ENCODE data around the gene CTBP1. TPM values are rescaled to one million over a fixed set of nuclear protein-coding genes. Genes with fewer than 3 reads are reported as not detected.

Gene CTBP1
- total and polyA plus RNA-seq, 9 of the 15 experiments (the other 6 are each of a cell fraction or from before 2014, with no cell fraction given) = 14.5 to 162 (median 68.2) TPM

DNA sequence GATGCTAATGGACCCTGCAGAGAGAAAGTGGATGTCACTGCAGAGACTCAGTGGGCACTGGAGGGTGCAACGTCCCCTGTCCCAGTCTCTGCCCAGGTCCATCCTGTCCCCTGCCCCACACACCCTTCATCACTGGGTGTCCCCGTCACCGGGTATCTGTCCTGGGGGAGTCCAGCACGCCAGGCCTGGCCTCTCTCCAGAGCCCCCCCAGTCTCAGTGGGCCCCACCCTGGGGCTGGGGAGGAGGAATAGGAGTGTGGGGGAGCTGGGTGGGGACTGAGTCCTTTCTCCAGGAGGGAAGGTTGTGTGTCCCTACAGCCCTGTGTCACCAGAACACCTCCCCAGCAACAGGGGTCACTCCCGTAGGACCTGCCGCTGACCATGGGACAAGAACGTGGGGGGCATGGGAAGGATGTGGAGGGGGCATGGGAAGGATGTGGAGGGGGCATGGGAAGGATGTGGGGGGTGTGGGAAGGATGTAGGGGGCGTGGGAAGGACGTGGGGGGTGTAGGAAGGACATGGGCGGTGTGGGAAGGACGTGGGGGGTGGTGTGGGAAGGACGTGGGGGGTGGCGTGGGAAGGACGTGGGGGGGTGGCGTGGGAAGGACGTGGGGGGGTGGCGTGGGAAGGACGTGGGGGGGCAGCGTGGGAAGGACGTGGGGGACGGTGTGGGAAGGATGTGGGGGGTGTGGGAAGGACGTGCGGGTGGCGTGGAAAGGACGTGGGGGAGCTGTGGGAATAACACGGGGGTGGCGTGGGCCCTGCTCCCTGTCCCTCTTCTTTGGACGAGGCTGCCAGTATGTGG lies 55.5 kb downstream of the CTBP1 start (continued):
- TF ChIP-seq FOXK2 (conservative IDR thresholded peaks at IDR 0.05 in 1 of 2, IDR thresholded peaks at IDR 0.05 in 1 of 2; ENCODE audit: low read depth in 2 of 2) = no peak
- TF ChIP-seq SRSF7 (optimal IDR thresholded peaks at IDR 0.05; ENCODE audit: low read depth, low read length) = no peak
- no peak for TF ChIP-seq POLR2G (IDR thresholded peaks at IDR 0.05; ENCODE audit: low read depth, low read length)
- TF ChIP-seq EHMT2 (IDR thresholded peaks at IDR 0.05) = no peak
- TF ChIP-seq CHD2 (IDR thresholded peaks at IDR 0.05; ENCODE audit: low read depth, low read length) = no peak
- TF ChIP-seq ZNF764 (CRISPR knock-in tag; IDR thresholded peaks at IDR 0.05; ENCODE audit: low read depth) = no peak
- TF ChIP-seq TEAD2 (tag; IDR thresholded peaks at IDR 0.05) = no peak
- TF ChIP-seq NCOA6 (IDR thresholded peaks at IDR 0.05) = no peak

DNA sequence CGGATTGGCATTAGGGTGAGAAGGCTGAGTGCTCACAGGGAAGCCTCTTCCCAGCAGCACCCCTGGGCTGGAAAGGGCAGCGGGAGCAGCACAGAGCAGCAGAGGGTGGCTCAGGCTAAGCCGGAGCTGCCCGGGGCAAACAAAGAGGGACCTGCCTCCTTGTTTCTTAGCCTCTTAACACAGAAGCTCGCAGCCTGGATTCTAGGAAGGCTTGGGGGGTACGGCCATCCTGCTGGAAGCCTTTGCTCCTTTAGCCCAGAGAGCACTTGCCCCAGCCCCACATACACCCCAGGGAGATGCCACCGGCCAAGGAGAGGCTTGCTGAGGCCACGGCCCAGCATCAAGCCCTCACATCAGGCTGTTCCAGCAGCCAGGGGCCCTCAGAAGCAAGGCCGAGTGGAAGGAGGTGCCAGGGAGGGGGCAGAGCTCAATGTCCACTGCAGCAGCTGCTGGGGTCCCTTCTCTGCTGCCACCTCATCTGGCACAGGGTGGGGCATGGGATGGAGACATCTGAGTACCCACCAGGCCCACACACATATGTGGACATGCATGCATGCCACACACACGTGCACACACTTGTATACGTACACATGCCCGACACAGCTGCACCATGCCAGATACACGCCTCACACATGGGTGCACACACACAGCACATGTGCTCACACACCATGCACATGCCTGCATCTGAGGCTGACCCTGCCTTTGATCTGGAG lies 56.3 kb downstream of the CTBP1 start:
- ATAC-seq = no peak; the same call in 2 of the 3 replicates
- TF ChIP-seq, protein P1, sequence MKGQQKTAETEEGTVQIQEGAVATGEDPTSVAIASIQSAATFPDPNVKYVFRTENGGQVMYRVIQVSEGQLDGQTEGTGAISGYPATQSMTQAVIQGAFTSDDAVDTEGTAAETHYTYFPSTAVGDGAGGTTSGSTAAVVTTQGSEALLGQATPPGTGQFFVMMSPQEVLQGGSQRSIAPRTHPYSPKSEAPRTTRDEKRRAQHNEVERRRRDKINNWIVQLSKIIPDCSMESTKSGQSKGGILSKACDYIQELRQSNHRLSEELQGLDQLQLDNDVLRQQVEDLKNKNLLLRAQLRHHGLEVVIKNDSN (CRISPR knock-in tag; IDR thresholded peaks at IDR 0.05) = no peak
- TF ChIP-seq NR4A1 (CRISPR knock-in tag; IDR thresholded peaks at IDR 0.05) = no peak
- TF ChIP-seq NR4A1 (tag; IDR thresholded peaks at IDR 0.05) = no peak
- TF ChIP-seq XRCC4 (IDR thresholded peaks at IDR 0.05; ENCODE audit: extremely low read depth, insufficient read depth, insufficient read length) = no peak
- TF ChIP-seq PTRF (tag; IDR thresholded peaks at IDR 0.05) = no peak
- TF ChIP-seq CHCHD3 (CRISPR knock-in tag; IDR thresholded peaks at IDR 0.05) = no peak
- TF ChIP-seq U2AF1 (optimal IDR thresholded peaks at IDR 0.05; ENCODE audit: low read depth, low read length) = no peak
- TF ChIP-seq, protein P2, sequence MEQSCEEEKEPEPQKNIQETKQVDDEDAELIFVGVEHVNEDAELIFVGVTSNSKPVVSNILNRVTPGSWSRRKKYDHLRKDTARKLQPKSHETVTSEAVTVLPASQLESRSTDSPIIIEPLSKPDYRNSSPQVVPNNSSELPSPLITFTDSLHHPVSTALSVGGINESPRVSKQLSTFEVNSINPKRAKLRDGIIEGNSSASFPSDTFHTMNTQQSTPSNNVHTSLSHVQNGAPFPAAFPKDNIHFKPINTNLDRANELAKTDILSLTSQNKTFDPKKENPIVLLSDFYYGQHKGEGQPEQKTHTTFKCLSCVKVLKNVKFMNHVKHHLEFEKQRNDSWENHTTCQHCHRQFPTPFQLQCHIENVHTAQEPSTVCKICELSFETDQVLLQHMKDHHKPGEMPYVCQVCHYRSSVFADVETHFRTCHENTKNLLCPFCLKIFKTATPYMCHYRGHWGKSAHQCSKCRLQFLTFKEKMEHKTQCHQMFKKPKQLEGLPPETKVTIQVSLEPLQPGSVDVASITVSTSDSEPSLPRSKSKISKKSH (CRISPR knock-in tag; IDR thresholded peaks at IDR 0.05) = no peak

More for the DNA sequence above, 56.3 kb downstream of the CTBP1 start:
- no peaks in the 10 kb centered on the region for H3K9me3 ChIP-seq (replicated peaks; ENCODE audit: control insufficient read depth, insufficient read depth, low read depth, low read length)
- no peak overlapping the region for H3K4me3 ChIP-seq
- no peak overlapping the region for H2AFZ ChIP-seq (ENCODE audit: low read depth, low read length)
- BruUV-seq (replicated peaks) = no TSS peak
- H3K4me1 ChIP-seq (replicated peaks in 1 of 2; ENCODE audit: control insufficient read depth in 2 of 2, insufficient read depth in 2 of 2, low read length in 2 of 2) = peaks cover 0 to 36% of the 10 kb centered on the region in 2 experiments; a peak in 3 of 5 replicates
- intact Hi-C loops (cut with micrococcal nuclease) (no loop called here), in situ Hi-C loops (cut with MboI) (no loop called here)
- FAIRE-seq (no peak), DNase-seq (ENCODE audit: extremely low read depth in 1 of 4, low spot score in 3 of 4) (no peak)
- H3K36me3 ChIP-seq (ENCODE audit: control insufficient read depth, insufficient read depth, low read length) = no peaks in the 10 kb centered on the region
- H3K4me2 ChIP-seq (ENCODE audit: insufficient read depth, low read length) = no peak overlapping the region
- H4K20me1 ChIP-seq (replicated peaks; ENCODE audit: control insufficient read depth, insufficient read depth, low read length) = no peaks in the 10 kb centered on the region
- no peak overlapping the region for H3K27ac ChIP-seq (ENCODE audit: extremely low read depth, low read depth, low read length)
- POLR2A ChIA-PET = interaction anchor here (0.6 to 1.6 kb wide), 4 partner anchors 10 to 223 kb away, joined by 3 to 4 read pairs (median 3); no protein-coding TSS in a partner anchor
- CTCF ChIA-PET (ENCODE audit: low intra/inter-chr PET ratio) = no interaction called here
- no peaks in the 10 kb centered on the region for H3K9me1 ChIP-seq (ENCODE audit: control insufficient read depth, insufficient read depth, low read length)
- H3K9ac ChIP-seq (ENCODE audit: insufficient read depth in 1 of 2, low read depth in 2 of 2, low read length in 2 of 2) = peak overlapping the region in 1 of 2 experiments; percentile 11; a peak in 2 of 4 replicates
- WGBS (ENCODE audit: insufficient coverage, low coverage, missing lambda C conversion rate) = 29% methylated on average over 13 of the region's 13 CpGs
- peaks cover 2 to 16% of the 10 kb centered on the region in 2 experiments; a peak in 3 of 5 replicates for H3K27me3 ChIP-seq (ENCODE audit: control insufficient read depth in 2 of 2, insufficient read depth in 2 of 2, low read length in 2 of 2)
- H3K79me2 ChIP-seq (ENCODE audit: control insufficient read depth, insufficient read depth, low read length) = no peaks in the 10 kb centered on the region

All from K562 (cell line).